ENCODE data around the gene NPAS3.

The NPAS3 gene

DNA sequence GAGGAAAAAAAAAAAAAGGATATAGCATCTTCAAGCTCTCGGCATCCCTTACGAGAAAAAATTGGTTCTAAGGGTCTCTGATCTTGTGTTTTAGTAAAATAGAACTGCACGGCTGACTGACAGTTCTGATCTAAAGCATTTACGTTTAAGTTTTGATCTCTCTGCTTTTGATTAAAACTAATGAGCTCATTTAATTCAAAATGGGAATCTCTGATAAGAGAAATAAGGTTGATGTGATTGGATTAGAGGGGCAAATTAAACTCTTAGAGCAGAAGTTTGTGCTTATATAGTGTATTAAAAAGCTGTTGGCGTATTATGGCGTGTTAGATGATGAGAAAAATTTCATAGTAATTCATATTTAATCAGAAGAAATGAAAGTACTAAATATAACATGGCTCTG lies 794.6 kb downstream of the NPAS3 start:
- no peak for DNase-seq (ENCODE audit: low read depth)
- TF ChIP-seq, protein P1, sequence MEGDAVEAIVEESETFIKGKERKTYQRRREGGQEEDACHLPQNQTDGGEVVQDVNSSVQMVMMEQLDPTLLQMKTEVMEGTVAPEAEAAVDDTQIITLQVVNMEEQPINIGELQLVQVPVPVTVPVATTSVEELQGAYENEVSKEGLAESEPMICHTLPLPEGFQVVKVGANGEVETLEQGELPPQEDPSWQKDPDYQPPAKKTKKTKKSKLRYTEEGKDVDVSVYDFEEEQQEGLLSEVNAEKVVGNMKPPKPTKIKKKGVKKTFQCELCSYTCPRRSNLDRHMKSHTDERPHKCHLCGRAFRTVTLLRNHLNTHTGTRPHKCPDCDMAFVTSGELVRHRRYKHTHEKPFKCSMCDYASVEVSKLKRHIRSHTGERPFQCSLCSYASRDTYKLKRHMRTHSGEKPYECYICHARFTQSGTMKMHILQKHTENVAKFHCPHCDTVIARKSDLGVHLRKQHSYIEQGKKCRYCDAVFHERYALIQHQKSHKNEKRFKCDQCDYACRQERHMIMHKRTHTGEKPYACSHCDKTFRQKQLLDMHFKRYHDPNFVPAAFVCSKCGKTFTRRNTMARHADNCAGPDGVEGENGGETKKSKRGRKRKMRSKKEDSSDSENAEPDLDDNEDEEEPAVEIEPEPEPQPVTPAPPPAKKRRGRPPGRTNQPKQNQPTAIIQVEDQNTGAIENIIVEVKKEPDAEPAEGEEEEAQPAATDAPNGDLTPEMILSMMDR (IDR thresholded peaks at IDR 0.05; ENCODE audit: insufficient read depth, low read depth, low read length, missing control alignments): no peak
- H3K4me3 ChIP-seq (ENCODE audit: low read length): no peak overlapping the region

DNA sequence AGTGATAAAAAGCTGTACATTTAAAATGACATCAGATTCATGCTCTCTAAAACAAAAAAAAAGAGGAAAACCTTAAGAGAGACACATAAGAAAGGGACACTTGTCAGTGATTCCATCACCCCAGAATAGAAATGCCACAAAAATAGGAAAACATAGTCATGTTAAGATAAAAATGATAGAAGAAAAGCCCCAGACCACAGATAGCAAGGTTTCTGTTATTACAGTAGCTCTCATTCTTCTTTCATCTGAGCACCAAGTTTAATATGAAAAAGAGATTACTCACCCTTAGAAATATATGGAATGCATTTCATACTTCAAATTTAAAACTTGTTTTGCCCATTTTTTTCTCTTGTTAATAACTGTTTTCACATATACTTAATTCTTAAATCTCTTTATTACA lies 795.0 kb downstream of the NPAS3 start:
- DNase-seq (ENCODE audit: low read depth): no peak
- TF ChIP-seq, protein P1 (IDR thresholded peaks at IDR 0.05; ENCODE audit: insufficient read depth, low read depth, low read length, missing control alignments): no peak
- no peak overlapping the region for H3K4me3 ChIP-seq (ENCODE audit: low read length)

DNA sequence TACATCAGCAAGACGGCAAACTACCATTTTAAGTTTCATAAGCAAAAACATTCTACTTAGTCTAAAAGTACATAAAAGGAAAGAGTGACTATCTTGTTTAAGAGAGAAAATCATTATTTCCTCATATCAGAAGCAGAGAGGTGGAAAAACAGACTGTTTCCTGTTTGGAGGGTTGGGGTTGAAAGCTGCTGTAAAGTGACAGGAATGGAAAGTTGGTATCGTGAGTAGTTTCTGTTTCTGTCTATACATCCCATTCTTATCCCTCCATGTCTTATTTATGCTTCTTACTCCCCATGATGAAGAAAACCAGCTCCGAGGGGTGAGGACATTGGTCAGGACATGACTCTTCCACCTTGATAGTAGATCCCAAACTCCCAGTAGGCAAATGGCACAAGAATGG lies 795.7 kb downstream of the NPAS3 start:
- TF ChIP-seq, protein P1 (IDR thresholded peaks at IDR 0.05; ENCODE audit: insufficient read depth, low read depth, low read length, missing control alignments): no peak
- DNase-seq (ENCODE audit: low read depth): no peak
- no peak overlapping the region for H3K4me3 ChIP-seq (ENCODE audit: low read length)

DNA sequence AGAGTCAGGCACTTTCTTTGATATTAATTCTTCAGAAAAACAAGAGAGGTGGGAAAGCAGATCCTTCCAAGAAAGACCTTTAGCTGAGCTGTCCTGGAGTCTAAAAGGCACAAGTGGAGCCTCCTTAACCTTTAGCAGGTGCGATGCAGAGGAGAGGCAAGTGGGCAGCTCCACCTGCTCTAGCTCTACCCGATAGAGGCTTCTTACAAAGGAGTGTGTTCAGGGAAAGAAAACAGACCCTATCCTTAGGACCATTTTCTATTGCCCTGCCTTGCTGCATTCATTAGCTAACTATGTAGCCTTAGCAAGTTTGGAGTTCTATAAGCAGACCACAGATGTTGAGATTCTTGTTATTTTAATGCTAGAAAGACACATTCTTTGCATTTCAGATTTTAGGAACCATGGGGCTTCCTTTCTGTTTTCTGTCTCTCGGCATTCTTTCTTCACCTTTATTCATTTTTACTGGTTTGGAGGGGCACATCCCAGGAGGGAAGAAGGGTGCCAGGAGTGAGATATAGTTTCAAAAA lies 797.7 kb downstream of the NPAS3 start:
- TF ChIP-seq, protein P1 (IDR thresholded peaks at IDR 0.05; ENCODE audit: insufficient read depth, low read depth, low read length, missing control alignments): no peak
- no peak for DNase-seq (ENCODE audit: low read depth)
- H3K4me3 ChIP-seq (ENCODE audit: low read length): no peak overlapping the region

DNA sequence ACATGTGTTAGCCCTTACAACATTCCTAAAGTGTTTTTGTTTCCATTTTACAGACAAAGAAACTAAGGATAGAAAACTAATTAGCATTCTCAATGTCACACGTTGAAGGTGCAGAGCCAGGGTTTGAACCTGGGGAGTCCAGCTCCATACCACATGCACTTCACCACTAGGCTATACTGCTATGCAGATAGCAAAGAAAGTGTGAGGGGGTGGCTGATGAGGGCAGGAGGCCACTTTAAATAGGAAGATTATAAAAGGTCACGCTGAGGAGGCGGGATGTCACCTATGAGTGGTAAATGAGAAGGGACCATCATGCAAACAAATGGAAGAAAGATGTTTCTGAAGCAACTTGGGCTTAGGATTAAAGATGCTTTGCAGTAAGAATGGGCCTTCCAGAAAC lies 798.3 kb downstream of the NPAS3 start:
- no peak for DNase-seq (ENCODE audit: low read depth)
- TF ChIP-seq, protein P1 (IDR thresholded peaks at IDR 0.05; ENCODE audit: insufficient read depth, low read depth, low read length, missing control alignments): no peak
- H3K4me3 ChIP-seq (ENCODE audit: low read length): no peak overlapping the region

DNA sequence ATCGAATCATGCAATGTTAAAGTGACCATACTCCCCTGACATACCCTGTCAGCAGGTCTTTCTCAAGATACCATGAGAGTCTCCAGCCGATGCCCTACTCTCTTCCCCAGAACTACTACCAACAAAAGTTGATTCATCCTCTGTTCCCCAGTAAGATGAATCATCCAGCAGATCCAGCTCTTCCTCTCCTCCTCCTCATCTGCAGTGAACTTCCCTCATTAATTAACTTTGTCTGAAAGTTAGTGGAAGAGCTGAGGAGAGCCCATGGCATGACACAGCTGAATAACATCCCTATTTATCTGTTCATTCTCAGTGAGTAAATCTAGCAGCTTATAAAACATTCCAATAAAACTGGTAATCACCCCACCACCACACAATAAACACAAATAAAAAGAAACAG lies 798.8 kb downstream of the NPAS3 start:
- peak; percentile 53 for DNase-seq (ENCODE audit: low read depth)
- no peak overlapping the region for H3K4me3 ChIP-seq (ENCODE audit: low read length)
- TF ChIP-seq, protein P1 (IDR thresholded peaks at IDR 0.05; ENCODE audit: insufficient read depth, low read depth, low read length, missing control alignments): no peak

DNA sequence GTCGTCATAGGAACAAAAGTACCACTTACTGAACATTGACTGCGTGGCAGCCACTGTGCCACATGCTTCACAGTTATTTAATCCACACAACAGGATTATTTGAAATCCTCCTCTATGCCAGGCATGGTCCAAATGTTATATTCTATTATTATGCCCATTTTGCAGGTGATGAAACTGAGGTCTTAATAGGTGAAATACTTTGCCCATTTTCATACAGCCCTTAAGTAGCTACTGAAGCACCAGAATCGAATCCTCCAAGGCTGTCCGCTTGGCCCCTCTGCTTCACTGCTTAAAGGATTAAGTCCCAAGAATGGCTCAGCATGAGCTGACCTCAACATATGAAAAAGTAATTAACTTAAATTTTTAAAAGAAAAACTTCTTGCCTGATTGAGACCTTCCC lies 799.4 kb downstream of the NPAS3 start:
- TF ChIP-seq, protein P1 (IDR thresholded peaks at IDR 0.05; ENCODE audit: insufficient read depth, low read depth, low read length, missing control alignments): no peak
- no peak for DNase-seq (ENCODE audit: low read depth)
- H3K4me3 ChIP-seq (ENCODE audit: low read length): no peak overlapping the region

Measured in epithelial cell of esophagus (primary cell).